ENCODE measurements around the gene PKP3. TPM values are rescaled to one million over a fixed set of nuclear protein-coding genes. Genes with fewer than 3 reads are reported as not detected.
"Not testable (repeated sequence)": the region's sequence is repeated elsewhere in the genome, so short reads cannot be mapped to it uniquely, and the experiment has no call there.

PKP3 gene
- total RNA-seq, 1 donor from 2014 or later = not detected

DNA sequence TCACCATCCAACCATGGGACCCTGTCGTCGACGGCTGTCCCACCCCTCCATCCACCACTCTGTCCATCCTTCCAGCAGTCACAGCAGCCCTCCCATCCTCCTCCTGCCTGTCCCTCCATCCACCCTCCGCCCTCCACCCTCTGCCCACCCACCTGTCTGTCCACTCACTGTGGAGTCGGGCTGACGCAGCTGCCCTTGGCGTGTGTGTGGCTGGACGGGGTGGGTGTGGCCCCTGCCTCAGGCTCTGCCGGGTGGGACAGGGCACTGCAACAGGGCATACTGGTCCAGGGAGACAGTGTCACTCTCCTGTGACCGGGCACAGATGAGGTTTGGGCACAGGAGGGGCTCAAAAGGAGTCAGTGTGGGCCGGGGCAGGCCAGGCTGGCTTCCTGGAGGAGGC, 1.9 kb downstream of the PKP3 start:
- intact Hi-C loops (cut with micrococcal nuclease) = loop anchor here (2.0 kb wide), 1 partner anchor 91 kb away; no protein-coding TSS in a partner anchor

DNA sequence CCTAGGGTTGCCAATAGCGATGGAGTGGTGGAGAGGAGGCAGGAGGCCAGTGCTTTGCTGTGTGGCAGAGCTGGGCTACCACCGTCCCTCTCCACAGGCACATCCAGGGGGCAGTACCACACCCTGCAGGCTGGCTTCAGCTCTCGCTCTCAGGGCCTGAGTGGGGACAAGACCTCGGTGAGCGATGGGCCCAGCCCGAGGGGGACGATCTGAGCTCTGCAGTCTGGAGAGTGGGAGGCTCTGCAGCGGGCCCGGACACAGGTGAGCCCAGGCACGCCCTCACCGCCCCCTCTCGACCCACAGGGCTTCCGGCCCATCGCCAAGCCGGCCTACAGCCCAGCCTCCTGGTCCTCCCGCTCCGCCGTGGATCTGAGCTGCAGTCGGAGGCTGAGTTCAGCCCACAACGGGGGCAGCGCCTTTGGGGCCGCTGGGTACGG, 2.5 kb downstream of the PKP3 start:
- intact Hi-C loops (cut with micrococcal nuclease) = loop anchor here (2.0 kb wide), 1 partner anchor 92 kb away; no protein-coding TSS in a partner anchor

DNA sequence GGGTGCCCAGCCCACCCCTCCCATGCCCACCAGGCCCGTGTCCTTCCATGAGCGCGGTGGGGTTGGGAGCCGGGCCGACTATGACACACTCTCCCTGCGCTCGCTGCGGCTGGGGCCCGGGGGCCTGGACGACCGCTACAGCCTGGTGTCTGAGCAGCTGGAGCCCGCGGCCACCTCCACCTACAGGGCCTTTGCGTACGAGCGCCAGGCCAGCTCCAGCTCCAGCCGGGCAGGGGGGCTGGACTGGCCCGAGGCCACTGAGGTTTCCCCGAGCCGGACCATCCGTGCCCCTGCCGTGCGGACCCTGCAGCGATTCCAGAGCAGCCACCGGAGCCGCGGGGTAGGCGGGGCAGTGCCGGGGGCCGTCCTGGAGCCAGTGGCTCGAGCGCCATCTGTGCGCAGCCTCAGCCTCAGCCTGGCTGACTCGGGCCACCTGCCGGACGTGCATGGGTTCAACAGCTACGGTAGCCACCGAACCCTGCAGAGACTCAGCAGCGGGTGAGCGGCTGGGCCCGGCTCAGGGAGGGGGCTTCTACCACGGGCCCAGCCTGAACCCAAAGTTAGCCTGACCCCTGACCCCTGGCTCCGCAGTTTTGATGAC, 3.0 kb downstream of the PKP3 start:
- intact Hi-C loops (cut with micrococcal nuclease) = loop anchor here (1.0 to 2.0 kb wide), 2 partner anchors 92 to 146 kb away; no protein-coding TSS in a partner anchor

DNA sequence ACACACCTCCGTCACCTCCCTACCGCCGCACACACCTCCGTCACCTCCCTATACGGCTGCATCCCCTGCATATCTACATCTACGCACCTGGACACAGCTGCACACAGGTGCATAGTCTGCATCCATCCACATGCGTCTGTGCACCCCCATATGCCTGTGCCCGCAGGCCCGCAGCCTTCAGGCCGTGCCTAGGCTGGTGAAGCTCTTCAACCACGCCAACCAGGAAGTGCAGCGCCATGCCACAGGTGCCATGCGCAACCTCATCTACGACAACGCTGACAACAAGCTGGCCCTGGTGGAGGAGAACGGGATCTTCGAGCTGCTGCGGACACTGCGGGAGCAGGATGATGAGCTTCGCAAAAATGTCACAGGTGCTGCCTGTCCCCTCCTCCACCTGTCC, 4.8 kb downstream of the PKP3 start:
- intact Hi-C loops (cut with micrococcal nuclease) = no loop called here

DNA sequence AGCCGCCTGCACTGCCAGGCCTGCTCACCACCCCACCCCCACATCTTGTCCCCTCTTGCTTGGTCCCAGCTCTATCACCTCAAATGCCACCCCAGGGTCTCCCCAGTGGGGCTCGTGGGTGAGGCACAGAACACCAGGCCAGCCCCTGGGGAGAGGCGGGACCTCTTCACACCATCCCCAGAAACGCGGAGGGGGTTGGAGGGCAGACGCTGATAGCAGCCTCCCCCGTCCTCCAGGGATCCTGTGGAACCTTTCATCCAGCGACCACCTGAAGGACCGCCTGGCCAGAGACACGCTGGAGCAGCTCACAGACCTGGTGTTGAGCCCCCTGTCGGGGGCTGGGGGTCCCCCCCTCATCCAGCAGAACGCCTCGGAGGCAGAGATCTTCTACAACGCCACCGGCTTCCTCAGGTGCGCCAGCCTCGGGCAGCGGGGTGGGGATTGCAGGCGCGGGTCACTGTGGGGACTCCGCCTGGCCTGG, 5.8 kb downstream of the PKP3 start:
- intact Hi-C loops (cut with micrococcal nuclease) = no loop called here

DNA sequence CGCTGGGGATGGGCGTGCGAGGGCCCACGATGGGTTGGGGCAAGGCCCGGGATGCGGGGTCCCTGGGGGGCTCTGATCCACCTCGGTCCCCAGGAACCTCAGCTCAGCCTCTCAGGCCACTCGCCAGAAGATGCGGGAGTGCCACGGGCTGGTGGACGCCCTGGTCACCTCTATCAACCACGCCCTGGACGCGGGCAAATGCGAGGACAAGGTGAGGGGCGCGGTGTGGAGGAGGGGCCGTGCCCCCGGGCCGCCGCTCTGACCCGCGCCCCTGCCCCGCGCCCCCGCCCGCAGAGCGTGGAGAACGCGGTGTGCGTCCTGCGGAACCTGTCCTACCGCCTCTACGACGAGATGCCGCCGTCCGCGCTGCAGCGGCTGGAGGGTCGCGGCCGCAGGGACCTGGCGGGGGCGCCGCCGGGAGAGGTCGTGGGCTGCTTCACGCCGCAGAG, 6.3 kb downstream of the PKP3 start:
- intact Hi-C loops (cut with micrococcal nuclease) = no loop called here

DNA sequence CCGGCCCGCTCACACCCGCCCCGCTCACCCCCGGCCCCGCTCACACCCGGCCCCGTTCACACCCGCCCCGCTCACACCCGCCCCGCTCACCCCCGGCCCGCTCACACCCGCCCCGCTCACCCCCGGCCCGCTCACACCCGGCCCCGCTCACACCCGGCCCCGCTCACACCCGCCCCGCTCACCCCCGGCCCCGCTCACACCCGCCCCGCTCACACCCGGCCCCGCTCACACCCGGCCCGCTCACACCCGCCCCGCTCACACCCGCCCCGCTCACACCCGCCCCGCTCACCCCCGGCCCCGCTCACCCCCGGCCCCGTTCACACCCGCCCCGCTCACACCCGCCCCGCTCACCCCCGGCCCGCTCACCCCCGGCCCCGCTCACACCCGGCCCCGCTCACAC, 7.2 kb downstream of the PKP3 start:
- intact Hi-C loops (cut with micrococcal nuclease) = not testable (repeated sequence)

DNA sequence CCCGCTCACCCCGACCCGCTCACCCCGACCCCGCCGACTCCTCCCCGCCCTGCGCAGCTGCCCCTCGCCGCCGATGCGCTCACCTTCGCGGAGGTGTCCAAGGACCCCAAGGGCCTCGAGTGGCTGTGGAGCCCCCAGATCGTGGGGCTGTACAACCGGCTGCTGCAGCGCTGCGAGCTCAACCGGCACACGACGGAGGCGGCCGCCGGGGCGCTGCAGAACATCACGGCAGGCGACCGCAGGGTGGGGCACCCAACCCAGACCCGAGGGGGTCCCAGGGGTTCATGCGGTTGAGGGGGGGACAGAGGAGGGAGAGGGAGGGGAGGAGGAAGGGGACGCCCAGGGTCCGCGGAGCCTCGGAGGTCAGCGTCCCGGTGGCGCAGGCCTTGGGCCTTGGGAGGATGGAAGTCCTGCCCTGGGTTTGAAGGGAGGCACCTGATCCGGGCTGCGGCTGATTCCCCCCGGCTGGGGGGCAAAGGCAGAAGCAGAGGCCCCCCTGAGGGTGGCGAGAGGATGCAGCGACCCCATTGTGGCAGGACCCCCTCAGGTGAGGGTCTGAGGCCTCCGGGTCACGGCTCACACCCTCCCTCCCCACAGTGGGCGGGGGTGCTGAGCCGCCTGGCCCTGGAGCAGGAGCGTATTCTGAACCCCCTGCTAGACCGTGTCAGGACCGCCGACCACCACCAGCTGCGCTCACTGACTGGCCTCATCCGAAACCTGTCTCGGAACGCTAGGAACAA, 9.2 kb downstream of the PKP3 start:
- intact Hi-C loops (cut with micrococcal nuclease) = no loop called here

DNA sequence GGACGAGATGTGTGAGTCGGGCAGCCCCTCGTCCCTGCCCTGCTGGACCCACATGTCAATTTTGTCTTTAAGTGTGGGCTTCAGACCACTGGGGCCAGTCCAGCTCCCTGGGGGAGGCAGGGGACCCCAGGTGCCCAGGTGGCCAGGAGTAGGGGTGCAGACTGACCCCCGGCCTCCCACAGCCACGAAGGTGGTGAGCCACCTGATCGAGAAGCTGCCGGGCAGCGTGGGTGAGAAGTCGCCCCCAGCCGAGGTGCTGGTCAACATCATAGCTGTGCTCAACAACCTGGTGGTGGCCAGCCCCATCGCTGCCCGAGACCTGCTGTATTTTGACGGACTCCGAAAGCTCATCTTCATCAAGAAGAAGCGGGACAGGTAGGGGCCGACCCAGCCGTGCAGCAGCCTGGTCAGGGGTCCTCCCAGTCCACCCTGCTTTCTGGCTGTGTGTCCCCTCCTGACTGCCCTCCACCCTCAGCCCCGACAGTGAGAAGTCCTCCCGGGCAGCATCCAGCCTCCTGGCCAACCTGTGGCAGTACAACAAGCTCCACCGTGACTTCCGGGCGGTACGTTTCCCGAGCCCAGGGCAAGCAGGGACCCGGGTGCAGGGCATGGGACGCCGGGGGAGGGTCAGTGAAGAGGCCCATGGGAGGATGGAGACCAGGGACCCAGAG, 9.9 kb downstream of the PKP3 start:
- intact Hi-C loops (cut with micrococcal nuclease) = no loop called here

DNA sequence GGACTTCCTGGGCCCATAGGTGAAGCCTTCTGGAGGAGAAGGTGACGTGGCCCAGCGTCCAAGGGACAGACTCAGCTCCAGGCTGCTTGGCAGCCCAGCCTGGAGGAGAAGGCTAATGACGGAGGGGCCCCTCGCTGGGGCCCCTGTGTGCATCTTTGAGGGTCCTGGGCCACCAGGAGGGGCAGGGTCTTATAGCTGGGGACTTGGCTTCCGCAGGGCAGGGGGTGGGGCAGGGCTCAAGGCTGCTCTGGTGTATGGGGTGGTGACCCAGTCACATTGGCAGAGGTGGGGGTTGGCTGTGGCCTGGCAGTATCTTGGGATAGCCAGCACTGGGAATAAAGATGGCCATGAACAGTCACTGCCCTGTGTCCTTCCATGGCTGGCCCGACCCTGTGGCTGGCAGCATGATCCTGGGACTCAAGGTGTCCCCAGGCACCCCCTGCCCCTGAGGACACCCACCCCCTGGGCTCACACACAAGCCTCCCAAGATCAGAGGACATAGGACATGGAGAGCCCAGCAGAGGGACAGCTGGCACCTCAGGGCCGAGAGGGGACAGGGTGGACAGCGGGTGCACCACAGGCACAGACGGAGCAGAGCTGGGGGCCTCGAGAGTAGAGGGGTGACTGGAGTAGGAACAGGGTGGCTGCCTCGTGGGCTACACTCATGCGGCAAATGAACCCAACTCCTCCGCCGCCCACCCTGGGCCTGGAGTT, 10.7 kb downstream of the PKP3 start:
- intact Hi-C loops (cut with micrococcal nuclease) = loop anchor here (5.0 kb wide), 1 partner anchor 47 kb away; no protein-coding TSS in a partner anchor

DNA sequence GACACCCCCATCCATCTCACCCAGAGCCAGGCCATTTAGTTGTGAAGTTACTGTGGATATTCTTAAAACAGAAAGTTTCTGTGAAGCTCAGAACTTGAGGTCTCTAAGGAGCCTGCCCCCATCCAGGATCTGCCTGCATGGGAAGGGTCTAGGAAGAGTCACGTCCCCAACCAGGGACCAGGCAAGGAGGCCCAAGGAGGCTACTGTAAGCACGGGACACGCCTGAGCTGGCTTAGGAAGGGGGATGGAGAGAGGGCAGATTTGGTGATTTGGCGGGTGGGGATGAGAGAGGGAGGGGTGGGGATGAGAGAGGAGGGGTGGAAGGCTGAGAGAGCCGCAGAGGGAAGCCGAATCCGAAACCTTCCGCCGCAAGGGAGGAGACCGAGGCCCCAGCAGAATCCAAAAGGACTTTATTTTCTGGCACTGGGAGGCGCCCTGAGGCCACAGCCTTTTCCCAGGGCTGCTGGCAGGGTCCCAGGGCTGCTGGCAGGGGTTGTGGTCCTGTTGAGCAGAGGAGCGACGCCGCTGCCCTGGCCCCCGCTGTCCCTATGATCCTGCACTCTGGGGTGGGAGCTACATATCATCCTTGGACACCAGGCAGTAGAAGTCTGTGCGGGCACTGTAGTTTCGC, 11.4 kb downstream of the PKP3 start:
- intact Hi-C loops (cut with micrococcal nuclease) = loop anchor here (5.0 kb wide), 1 partner anchor 48 kb away; no protein-coding TSS in a partner anchor

DNA sequence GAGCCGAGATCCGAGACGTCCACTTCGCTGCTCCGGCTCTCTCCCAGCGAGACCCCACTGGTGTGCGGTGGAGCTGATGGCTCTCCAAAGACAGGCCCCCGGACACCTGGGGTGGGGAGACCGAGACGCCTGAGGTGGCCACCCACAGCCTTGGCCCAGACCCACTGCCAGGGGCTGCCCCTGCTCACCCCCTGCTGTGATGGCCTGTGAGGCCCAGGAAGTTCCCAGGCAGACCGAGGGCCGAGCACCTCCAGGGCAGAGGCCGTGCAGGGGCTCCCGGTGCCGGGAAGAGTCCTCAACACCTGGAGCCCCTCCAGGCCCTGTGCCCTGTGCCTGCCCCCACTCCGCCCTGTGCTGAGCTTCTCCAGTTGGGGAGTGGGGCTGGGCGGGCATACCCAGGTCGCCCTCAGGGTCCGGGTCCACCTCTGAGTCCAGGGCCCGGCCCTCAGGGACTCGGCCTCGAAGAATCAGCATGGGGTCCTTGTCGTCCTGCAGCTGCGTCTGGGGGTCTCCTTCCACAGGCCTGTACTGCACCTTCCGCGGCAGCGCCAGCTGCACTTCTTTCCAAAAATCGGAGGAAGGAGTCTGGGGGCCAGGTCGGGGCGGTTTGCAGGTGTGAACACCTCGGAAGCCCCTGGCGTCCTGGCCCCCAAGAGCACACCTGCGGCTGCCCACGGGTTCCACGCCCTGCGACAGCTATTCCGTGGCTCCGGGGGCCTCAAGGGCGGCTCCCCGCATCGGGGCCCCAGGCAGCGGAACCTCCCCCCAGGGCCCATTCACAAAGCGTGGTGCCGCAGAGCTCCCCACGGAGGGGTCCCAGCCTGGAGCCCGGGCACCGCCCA, 12.2 kb downstream of the PKP3 start:
- intact Hi-C loops (cut with micrococcal nuclease) = loop anchor here (2.0 to 5.0 kb wide), 6 partner anchors 49 to 391 kb away; partner anchors contain the start of genes PSMD13 and SIRT3

DNA sequence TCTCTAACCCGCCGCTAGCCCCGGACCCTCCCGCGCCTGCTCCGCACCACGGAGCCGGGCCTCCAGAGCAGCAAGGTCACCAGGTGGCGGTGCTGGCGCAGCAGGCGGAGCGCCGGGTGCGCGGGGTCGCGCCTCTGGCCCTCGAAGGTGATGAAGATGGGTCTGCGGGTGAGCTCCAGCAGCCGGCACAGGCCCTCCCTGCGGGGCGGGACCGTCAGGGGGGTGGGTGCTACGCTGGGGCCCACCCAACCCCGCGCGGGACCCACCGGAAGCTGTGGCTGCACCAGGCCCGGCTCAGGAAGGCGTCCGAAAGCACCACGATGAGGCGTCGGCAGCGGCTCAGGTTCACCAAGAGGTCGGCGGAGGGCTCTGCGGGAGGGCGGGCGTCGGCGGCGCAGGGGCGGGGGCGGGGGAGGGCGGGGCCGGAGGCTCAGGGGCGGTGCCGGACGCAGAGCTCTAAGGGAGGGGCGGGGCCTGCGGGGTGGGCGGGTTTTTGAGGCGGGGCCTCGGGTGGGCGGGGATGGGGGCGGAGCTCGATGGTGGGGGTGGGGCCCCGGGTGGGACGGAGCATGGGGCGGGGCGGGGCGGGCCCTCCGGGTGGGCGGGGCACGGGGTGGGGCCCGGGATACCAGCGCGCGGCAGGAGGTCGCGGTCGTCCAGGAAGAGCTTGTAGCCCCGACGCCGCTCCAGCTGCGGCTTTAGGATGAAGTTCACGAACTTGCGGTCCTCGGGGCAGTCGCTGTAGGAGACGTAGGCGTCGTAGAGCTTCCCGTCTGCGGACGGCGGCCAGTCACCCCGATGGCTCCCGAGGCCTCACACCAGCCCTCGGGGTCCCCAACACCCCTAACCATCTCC, 13.0 kb downstream of the PKP3 start:
- intact Hi-C loops (cut with micrococcal nuclease) = loop anchor here (1.0 to 5.0 kb wide), 11 partner anchors 8 to 390 kb away; partner anchors contain the start of genes BET1L, PSMD13, RIC8A and RNH1

DNA sequence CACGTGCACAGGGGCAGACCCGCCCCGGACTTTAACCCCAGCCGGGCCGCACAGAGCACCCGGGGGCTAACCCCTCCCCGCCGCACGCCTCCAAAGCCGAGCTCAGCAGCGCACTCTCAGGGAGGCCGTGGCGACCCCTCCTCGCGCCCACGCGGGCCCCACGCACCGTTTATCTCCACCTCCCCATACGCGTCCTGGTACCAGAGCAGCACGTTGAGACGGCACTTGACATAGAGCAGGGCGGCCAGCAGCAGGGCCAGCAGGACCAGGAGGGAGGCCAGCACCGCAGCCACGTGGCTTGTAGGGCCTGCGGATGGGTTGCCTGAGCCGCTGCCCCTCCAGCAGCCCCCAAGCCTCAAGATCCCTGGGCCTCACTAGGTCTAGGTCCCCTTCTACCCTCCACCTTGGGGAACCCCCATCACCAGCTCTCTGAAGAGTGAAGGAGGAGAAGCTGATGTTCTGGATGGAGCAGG, 13.7 kb downstream of the PKP3 start:
- intact Hi-C loops (cut with micrococcal nuclease) = loop anchor here (1.0 to 5.0 kb wide), 11 partner anchors 8 to 389 kb away; partner anchors contain the start of genes BET1L, PSMD13, RIC8A and RNH1

DNA sequence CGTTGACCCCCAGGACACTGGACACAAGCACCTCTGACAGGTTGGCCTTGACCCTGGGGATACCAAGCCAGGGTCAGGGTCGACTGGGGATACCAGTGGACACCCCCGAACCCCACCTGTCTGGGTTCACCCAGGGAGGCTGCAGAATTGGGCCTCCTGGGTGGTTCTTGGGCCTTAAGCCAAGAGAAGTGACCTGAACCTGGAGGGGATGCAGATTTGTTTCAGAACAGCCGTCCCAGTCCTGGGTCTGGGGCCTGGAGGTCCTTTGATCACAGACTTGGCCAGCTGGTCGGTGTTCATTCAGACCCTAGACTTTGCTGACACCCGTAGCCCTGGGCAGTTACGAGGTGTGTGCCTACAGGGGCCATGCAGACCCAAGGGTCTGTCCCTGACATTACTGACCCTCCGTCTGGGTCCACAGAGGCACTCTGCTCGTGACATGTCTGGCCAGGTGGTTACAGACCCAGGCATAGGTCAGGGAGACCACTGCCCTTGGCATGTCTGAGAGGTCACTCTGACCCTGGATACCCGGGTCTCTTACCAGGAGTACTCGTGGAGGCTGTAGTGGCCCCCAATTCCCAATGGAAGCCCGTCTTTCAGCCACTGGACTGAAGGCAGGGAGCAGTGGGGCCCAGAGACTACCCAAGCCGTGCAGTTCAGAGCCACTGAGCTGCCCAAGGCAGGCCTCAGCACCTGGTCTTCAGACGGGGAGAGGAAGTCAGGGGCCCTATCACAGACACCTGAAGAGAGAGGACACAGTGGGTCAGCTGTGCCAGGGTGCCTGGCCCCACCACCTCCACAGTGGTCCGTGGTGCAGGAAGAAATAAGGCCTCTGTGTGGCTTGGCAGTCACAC, 14.4 kb downstream of the PKP3 start:
- intact Hi-C loops (cut with micrococcal nuclease) = loop anchor here (5.0 kb wide), 1 partner anchor 51 kb away; no protein-coding TSS in a partner anchor

DNA sequence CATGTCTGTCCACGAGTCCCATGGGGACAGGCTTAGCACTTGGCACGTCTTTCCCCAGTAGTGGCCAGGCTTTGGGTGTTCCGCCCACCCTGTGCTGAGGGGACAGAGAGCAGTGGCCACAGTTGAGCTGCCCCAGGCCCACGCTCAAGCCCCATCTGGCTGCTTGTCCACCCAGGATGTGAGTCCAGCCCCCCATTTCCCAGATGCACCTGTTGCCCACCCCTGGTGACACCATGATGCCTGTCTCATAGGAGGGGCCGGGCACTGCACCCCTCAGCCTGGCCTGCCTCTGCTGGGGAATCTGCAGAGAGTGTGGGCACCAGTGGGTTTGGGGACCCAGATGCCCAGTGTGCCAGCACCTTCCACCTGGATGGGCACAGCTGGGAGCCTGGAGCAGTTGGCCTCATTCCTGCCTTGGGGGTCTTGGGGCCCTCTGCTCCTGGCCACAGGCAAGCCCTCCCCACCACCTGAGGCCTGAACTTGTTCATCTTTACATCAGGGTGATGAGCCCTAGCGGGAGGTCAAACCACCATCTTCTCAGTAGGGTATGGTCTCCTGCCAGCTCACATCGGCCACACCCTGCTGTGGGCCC, 15.1 kb downstream of the PKP3 start:
- intact Hi-C loops (cut with micrococcal nuclease) = loop anchor here (5.0 kb wide), 1 partner anchor 52 kb away; no protein-coding TSS in a partner anchor

All from T-helper 1 cell treated with Interleukin-12 subunit alpha and Interleukin-12 subunit beta and Interleukin-4 antibody, amounts not matched to agents 30 ng/mL and 1 ng/mL, for 36 hours (primary cell).